K562 (cell line): Measurements from ENCODE around the gene JUP. TPM values are rescaled to one million over a fixed set of nuclear protein-coding genes. Genes with fewer than 3 reads are reported as not detected.

Experiments
- BRF1 ChIP-seq: IDR thresholded peaks from 3 replicates; pipeline ENCODE4 v1.6.1; 2011; ENCODE audit warnings: borderline replicate concordance, mild to moderate bottlenecking; ENCODE audit not compliant: insufficient read length; ENCODE audit errors: extremely low read depth
- CBX8 ChIP-seq: fragments of 200-600 bp; sonication (generic); IDR thresholded peaks from 2 replicates; pipeline ENCODE4 v1.6.1; 2012; ENCODE audit warnings: borderline replicate concordance, mixed run types, low read depth, mild to moderate bottlenecking, moderate library complexity, mixed read lengths, low read length, control low read depth, inconsistent platforms; ENCODE audit not compliant: poor library complexity, severe bottlenecking; ENCODE audit errors: extremely low read depth
- CREBBP ChIP-seq: IDR thresholded peaks from one replicate; pipeline ENCODE4 v1.6.1; 2012; ENCODE audit warnings: low read depth, mild to moderate bottlenecking, control low read depth, inconsistent platforms, low read length
- EHMT2 ChIP-seq: fragments of 450-650 bp; IDR thresholded peaks from 2 replicates; pipeline ENCODE4 v1.6.1; 2018; ENCODE audit warnings: antibody characterized with exemption
- FOXP1 ChIP-seq: sonication (generic); formaldehyde crosslinking; IDR thresholded peaks from 2 replicates; pipeline ENCODE4 v1.8.0; 2022; ENCODE audit warnings: mild to moderate bottlenecking, missing genetic modification reagents
- GABPB2 ChIP-seq: fragments of 250-450 bp; sonication (Bioruptor Pico); conservative IDR thresholded peaks from 2 replicates; pipeline ENCODE4 v1.5.1; 2021; ENCODE audit warnings: mild to moderate bottlenecking
- HDAC2 ChIP-seq: fragments of 450-650 bp; IDR thresholded peaks from 2 replicates; pipeline ENCODE4 v1.6.1; 2016; ENCODE audit warnings: mild to moderate bottlenecking
- HMG20A ChIP-seq: fragments of 450-650 bp; formaldehyde crosslinking; conservative IDR thresholded peaks from 2 replicates; pipeline ENCODE4 v1.4.0; 2020; ENCODE audit warnings: mild to moderate bottlenecking, mixed read lengths
- ILF3 ChIP-seq: fragments of 450-650 bp; IDR thresholded peaks from 2 replicates; pipeline ENCODE4 v1.6.1; 2018; ENCODE audit warnings: antibody characterized with exemption, mild to moderate bottlenecking, moderate library complexity, borderline replicate concordance
- MAFG ChIP-seq: fragments of 450-650 bp; conservative IDR thresholded peaks from 2 replicates; pipeline ENCODE4 v1.6.1; 2016; ENCODE audit warnings: missing genetic modification characterization, missing compliant biosample characterization
- NR1H2 ChIP-seq: sonication (generic); formaldehyde crosslinking; IDR thresholded peaks from 2 replicates; pipeline ENCODE4 v1.4.0; 2020; ENCODE audit warnings: mild to moderate bottlenecking, missing genetic modification reagents
- ZNF436 ChIP-seq: fragments of 250-450, 450-650 bp; sonication (Bioruptor Pico); formaldehyde crosslinking; IDR thresholded peaks from 2 replicates; pipeline ENCODE4 v1.7.0; 2020; ENCODE audit warnings: mild to moderate bottlenecking
- polyA plus RNA-seq, 8 experiments: library from polyadenylated mRNA; depleted of rRNA in 4 of 8; stranded (reverse) in 5 of 8; unstranded in 3 of 8; fragments of >200 nt; fragmentation: Nextera tagmentation in 2 of 8; fragmentation: Illumina TruSeq in 1 of 8; extraction: Ambion mirVana in 2 of 8; extraction: Trizol in 1 of 8; gene quantifications; 2 replicates each; pipeline versions ENCODE4 v1.2.1 to v1.2.3, GENCODE V29; 2011 to 2014; ENCODE audit warnings: inconsistent platforms in 1 of 8, missing spikeins in 1 of 8
- total RNA-seq, 7 experiments: library from RNA; depleted of rRNA in 6 of 7; stranded (reverse); fragments of >200 nt in 6 of 7; fragmentation: Illumina TruSeq in 2 of 7; extraction: Trizol in 2 of 7; gene quantifications; 2 replicates each; pipeline versions ENCODE4 v1.2.1 to v1.2.3, GENCODE V29; 2011 to 2021; ENCODE audit warnings: low replicate concordance in 1 of 7
- TF ChIP-seq, protein P1 (sequence below): fragments of 450-650 bp; IDR thresholded peaks from 2 replicates; pipeline ENCODE4 v1.7.0; 2016; ENCODE audit warnings: borderline replicate concordance
- TF ChIP-seq, protein P2 (sequence below): fragments of 450-650 bp; formaldehyde crosslinking; IDR thresholded peaks from 2 replicates; pipeline ENCODE4 v1.4.0; 2020; ENCODE audit warnings: mild to moderate bottlenecking
- TF ChIP-seq, protein P3 (sequence below), 2 experiments: fragments of 450-650 bp in 1 of 2; sonication (generic) in 1 of 2; formaldehyde crosslinking; conservative IDR thresholded peaks; 2 replicates each; pipeline versions ENCODE4 v1.4.0 to v1.8.1; 2020 to 2022; ENCODE audit warnings: mild to moderate bottlenecking in 1 of 2, missing genetic modification reagents in 1 of 2
- TF ChIP-seq, protein P4 (sequence below): sonication (generic); formaldehyde crosslinking; IDR thresholded peaks from 2 replicates; pipeline ENCODE4 v1.8.0; 2023; ENCODE audit warnings: missing genetic modification reagents, mild to moderate bottlenecking, borderline replicate concordance

The JUP gene
- total and polyA plus RNA-seq, 9 of the 15 experiments (the other 6 are each of a cell fraction or from before 2014, with no cell fraction given): 6.4 to 177 (median 31.2) TPM

DNA sequence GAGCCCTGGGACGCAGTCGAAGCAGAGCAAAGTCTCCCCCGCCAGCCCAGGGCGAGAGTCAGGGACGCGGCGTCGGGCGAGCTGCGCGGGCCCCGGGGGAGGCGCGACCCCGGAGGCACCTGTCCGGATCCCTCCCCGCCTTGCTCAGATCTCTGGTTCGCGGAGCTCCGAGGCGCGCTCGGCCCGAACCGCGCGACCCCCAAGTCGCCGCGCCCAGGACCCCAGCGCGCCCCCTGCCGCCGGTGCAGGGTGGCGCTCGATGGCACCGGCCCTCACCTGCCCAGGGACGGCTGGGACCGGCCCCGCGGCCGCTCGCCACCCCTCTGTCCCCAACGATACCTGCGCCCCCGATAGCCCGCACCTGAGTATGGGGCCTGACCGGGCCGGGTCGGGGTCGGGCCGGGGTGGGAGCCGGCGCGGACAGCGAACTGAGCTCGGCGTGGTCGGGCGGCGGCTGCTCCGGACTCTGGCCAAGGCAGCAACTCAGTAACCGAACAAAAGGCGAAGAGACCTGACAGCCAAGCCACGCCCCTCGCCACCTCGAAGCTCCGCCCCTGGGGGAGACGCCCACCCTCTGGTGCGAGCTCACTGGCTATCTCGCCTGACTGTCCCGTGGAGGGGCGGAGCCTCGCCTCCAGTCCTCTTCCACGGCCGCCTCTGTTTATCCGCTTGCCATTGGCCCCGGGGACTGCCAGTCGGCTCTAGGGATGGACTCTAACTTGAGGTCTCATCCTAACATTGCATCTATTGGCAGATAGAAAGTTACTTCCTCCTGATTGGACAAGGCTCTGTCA is at the start of gene JUP (continued):
- TF ChIP-seq, protein P1, sequence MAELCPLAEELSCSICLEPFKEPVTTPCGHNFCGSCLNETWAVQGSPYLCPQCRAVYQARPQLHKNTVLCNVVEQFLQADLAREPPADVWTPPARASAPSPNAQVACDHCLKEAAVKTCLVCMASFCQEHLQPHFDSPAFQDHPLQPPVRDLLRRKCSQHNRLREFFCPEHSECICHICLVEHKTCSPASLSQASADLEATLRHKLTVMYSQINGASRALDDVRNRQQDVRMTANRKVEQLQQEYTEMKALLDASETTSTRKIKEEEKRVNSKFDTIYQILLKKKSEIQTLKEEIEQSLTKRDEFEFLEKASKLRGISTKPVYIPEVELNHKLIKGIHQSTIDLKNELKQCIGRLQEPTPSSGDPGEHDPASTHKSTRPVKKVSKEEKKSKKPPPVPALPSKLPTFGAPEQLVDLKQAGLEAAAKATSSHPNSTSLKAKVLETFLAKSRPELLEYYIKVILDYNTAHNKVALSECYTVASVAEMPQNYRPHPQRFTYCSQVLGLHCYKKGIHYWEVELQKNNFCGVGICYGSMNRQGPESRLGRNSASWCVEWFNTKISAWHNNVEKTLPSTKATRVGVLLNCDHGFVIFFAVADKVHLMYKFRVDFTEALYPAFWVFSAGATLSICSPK: no peak
- no peak for TF ChIP-seq EHMT2
- no peak; the same call in 1 of the 2 replicates for TF ChIP-seq ILF3
- no peak for TF ChIP-seq ZNF436 (CRISPR knock-in tag)
- no peak for TF ChIP-seq NR1H2
- TF ChIP-seq BRF1: no peak
- TF ChIP-seq GABPB2 (CRISPR knock-in tag): no peak
- TF ChIP-seq, protein P2, sequence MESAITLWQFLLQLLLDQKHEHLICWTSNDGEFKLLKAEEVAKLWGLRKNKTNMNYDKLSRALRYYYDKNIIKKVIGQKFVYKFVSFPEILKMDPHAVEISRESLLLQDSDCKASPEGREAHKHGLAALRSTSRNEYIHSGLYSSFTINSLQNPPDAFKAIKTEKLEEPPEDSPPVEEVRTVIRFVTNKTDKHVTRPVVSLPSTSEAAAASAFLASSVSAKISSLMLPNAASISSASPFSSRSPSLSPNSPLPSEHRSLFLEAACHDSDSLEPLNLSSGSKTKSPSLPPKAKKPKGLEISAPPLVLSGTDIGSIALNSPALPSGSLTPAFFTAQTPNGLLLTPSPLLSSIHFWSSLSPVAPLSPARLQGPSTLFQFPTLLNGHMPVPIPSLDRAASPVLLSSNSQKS (CRISPR knock-in tag): no peak
- TF ChIP-seq HDAC2: no peak
- no peak for TF ChIP-seq MAFG (tag)
- TF ChIP-seq HMG20A (CRISPR knock-in tag): no peak
- TF ChIP-seq CREBBP: no peak
- TF ChIP-seq, protein P3, sequence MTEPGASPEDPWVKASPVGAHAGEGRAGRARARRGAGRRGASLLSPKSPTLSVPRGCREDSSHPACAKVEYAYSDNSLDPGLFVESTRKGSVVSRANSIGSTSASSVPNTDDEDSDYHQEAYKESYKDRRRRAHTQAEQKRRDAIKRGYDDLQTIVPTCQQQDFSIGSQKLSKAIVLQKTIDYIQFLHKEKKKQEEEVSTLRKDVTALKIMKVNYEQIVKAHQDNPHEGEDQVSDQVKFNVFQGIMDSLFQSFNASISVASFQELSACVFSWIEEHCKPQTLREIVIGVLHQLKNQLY (CRISPR knock-in tag; conservative IDR thresholded peaks at IDR 0.05): no peak
- TF ChIP-seq CBX8: no peak
- TF ChIP-seq FOXP1: peak; percentile 56; the same call in 1 of the 2 replicates
- TF ChIP-seq, protein P4, sequence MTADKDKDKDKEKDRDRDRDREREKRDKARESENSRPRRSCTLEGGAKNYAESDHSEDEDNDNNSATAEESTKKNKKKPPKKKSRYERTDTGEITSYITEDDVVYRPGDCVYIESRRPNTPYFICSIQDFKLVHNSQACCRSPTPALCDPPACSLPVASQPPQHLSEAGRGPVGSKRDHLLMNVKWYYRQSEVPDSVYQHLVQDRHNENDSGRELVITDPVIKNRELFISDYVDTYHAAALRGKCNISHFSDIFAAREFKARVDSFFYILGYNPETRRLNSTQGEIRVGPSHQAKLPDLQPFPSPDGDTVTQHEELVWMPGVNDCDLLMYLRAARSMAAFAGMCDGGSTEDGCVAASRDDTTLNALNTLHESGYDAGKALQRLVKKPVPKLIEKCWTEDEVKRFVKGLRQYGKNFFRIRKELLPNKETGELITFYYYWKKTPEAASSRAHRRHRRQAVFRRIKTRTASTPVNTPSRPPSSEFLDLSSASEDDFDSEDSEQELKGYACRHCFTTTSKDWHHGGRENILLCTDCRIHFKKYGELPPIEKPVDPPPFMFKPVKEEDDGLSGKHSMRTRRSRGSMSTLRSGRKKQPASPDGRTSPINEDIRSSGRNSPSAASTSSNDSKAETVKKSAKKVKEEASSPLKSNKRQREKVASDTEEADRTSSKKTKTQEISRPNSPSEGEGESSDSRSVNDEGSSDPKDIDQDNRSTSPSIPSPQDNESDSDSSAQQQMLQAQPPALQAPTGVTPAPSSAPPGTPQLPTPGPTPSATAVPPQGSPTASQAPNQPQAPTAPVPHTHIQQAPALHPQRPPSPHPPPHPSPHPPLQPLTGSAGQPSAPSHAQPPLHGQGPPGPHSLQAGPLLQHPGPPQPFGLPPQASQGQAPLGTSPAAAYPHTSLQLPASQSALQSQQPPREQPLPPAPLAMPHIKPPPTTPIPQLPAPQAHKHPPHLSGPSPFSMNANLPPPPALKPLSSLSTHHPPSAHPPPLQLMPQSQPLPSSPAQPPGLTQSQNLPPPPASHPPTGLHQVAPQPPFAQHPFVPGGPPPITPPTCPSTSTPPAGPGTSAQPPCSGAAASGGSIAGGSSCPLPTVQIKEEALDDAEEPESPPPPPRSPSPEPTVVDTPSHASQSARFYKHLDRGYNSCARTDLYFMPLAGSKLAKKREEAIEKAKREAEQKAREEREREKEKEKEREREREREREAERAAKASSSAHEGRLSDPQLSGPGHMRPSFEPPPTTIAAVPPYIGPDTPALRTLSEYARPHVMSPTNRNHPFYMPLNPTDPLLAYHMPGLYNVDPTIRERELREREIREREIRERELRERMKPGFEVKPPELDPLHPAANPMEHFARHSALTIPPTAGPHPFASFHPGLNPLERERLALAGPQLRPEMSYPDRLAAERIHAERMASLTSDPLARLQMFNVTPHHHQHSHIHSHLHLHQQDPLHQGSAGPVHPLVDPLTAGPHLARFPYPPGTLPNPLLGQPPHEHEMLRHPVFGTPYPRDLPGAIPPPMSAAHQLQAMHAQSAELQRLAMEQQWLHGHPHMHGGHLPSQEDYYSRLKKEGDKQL: no peak
